Ishikawa (cell line): Measurements from ENCODE around the gene MBNL1.

Source experiments
- CEBPB ChIP-seq: IDR thresholded peaks from 2 replicates; pipeline ENCODE4 v1.6.1; 2012
- CREB1 ChIP-seq: IDR thresholded peaks from 2 replicates; pipeline ENCODE4 v1.6.1; 2012; ENCODE audit warnings: low read depth
- EGR1 ChIP-seq: IDR thresholded peaks from 2 replicates; pipeline ENCODE4 v1.6.1; 2012
- EP300 ChIP-seq: IDR thresholded peaks from 2 replicates; pipeline ENCODE4 v1.6.1; 2012; ENCODE audit warnings: borderline replicate concordance
- FOXM1 ChIP-seq: IDR thresholded peaks from 2 replicates; pipeline ENCODE4 v1.6.1; 2012; ENCODE audit warnings: low read depth, borderline replicate concordance
- NFIC ChIP-seq: IDR thresholded peaks from 2 replicates; pipeline ENCODE4 v1.6.1; 2012
- RAD21 ChIP-seq: IDR thresholded peaks from 2 replicates; pipeline ENCODE4 v1.6.1; 2012; ENCODE audit warnings: low read depth
- TAF1 ChIP-seq: IDR thresholded peaks from 2 replicates; pipeline ENCODE4 v1.6.1; 2012; ENCODE audit warnings: low read depth, mild to moderate bottlenecking
- TCF12 ChIP-seq: IDR thresholded peaks from 2 replicates; pipeline ENCODE4 v1.6.1; 2012; ENCODE audit warnings: low read depth
- TEAD4 ChIP-seq: IDR thresholded peaks from 2 replicates; pipeline ENCODE4 v1.6.1; 2012
- YY1 ChIP-seq: IDR thresholded peaks from 2 replicates; pipeline ENCODE4 v1.6.1; 2012; ENCODE audit warnings: low read depth
- ZBTB7A ChIP-seq: IDR thresholded peaks from 2 replicates; pipeline ENCODE4 v1.6.1; 2012; ENCODE audit warnings: low read depth
- TF ChIP-seq, protein P1 (sequence below): IDR thresholded peaks from 2 replicates; pipeline ENCODE4 v1.6.1; 2012; ENCODE audit warnings: low read depth, mild to moderate bottlenecking
- TF ChIP-seq, protein P2 (sequence below): IDR thresholded peaks from 2 replicates; pipeline ENCODE4 v1.6.1; 2012
- TF ChIP-seq, protein P3 (sequence below): IDR thresholded peaks from 2 replicates; pipeline ENCODE4 v1.6.1; 2012

MBNL1 gene

DNA sequence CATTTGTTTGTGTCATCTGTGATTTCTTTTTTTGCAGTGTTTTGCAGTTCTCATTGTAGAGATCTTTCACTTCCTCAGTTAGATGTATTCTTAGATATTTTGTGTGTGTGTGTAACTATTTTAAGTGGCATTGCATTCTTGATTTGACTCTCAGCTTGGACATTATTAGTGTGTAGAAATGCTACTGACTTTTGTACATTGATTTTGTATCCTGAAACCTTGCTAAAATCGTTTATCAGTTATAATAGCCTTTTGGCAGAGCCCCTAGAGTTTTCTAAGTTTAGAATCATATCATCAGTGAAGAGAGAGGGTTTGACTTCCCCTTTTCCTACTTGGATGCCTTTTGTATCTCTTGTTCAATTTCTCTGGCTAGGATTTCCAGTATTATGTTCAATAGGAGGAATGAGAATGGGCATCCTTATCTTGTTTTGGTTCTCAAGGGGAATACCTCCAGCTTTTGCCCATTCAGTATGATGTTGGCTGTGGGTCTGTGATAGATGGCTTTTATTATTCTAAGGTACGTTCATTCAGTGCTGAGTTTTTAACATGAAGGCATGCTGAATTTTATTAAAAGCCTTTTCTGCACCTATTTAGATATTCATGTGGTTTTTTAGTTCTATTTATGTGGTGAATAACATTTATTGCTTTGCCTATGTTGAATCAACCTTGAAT is 211.7 kb downstream of the MBNL1 start:
- TF ChIP-seq, protein P1, sequence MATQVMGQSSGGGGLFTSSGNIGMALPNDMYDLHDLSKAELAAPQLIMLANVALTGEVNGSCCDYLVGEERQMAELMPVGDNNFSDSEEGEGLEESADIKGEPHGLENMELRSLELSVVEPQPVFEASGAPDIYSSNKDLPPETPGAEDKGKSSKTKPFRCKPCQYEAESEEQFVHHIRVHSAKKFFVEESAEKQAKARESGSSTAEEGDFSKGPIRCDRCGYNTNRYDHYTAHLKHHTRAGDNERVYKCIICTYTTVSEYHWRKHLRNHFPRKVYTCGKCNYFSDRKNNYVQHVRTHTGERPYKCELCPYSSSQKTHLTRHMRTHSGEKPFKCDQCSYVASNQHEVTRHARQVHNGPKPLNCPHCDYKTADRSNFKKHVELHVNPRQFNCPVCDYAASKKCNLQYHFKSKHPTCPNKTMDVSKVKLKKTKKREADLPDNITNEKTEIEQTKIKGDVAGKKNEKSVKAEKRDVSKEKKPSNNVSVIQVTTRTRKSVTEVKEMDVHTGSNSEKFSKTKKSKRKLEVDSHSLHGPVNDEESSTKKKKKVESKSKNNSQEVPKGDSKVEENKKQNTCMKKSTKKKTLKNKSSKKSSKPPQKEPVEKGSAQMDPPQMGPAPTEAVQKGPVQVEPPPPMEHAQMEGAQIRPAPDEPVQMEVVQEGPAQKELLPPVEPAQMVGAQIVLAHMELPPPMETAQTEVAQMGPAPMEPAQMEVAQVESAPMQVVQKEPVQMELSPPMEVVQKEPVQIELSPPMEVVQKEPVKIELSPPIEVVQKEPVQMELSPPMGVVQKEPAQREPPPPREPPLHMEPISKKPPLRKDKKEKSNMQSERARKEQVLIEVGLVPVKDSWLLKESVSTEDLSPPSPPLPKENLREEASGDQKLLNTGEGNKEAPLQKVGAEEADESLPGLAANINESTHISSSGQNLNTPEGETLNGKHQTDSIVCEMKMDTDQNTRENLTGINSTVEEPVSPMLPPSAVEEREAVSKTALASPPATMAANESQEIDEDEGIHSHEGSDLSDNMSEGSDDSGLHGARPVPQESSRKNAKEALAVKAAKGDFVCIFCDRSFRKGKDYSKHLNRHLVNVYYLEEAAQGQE, result no peak
- TF ChIP-seq FOXM1, result no peak
- TF ChIP-seq, protein P2, sequence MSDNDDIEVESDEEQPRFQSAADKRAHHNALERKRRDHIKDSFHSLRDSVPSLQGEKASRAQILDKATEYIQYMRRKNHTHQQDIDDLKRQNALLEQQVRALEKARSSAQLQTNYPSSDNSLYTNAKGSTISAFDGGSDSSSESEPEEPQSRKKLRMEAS, result no peak
- no peak for TF ChIP-seq CEBPB
- no peak for TF ChIP-seq TEAD4

DNA sequence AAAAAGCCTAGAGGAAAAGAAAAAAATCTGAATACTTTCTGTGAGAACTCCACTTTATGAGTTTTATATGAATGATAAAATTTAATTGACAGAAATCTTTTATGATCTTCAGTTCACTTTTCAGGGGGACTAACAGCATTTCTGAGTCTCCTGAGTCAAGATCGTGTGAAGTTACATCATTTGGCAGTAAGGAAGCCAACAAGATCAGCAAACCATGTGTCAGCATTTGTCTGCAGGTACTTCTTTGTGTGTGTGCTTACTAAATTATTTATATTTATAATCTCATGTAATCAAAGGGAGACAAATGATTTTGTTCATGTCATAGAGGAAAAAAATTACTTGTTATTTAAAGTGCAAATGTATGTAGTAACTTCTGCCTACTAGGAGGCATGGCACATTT is 217.6 kb downstream of the MBNL1 start:
- TF ChIP-seq ZBTB7A, result no peak
- TF ChIP-seq, protein P2, result no peak
- no peak for TF ChIP-seq TCF12
- TF ChIP-seq TAF1, result no peak

DNA sequence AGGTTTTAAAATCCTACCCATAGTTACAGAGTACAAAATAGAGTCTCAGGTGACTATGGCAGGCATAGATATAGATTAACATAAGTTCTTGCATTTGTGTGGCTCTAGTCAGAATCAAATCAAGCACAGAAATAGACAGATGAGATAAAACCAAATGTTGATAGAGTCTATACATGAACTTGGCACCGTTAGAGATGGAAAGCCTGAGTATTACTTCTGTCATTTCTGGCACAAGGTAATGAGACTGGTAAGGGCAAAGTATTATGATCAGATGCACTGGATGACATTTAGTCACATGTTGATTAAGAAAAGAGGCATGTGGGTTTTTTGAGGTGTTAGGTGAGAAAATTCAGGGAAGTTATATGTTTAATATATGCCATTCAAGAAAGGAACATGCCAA is 219.7 kb downstream of the MBNL1 start:
- TF ChIP-seq NFIC, result no peak
- no peak for TF ChIP-seq CREB1
- no peak for TF ChIP-seq TEAD4
- TF ChIP-seq TCF12, result no peak
- no peak for TF ChIP-seq RAD21
- no peak for TF ChIP-seq TAF1
- TF ChIP-seq EGR1, result no peak
- TF ChIP-seq, protein P1, result no peak
- TF ChIP-seq, protein P3, sequence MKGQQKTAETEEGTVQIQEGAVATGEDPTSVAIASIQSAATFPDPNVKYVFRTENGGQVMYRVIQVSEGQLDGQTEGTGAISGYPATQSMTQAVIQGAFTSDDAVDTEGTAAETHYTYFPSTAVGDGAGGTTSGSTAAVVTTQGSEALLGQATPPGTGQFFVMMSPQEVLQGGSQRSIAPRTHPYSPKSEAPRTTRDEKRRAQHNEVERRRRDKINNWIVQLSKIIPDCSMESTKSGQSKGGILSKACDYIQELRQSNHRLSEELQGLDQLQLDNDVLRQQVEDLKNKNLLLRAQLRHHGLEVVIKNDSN, result no peak
- no peak for TF ChIP-seq ZBTB7A
- no peak for TF ChIP-seq EP300
- no peak for TF ChIP-seq FOXM1
- TF ChIP-seq, protein P2, result no peak
- no peak for TF ChIP-seq YY1
- TF ChIP-seq CEBPB, result no peak

DNA sequence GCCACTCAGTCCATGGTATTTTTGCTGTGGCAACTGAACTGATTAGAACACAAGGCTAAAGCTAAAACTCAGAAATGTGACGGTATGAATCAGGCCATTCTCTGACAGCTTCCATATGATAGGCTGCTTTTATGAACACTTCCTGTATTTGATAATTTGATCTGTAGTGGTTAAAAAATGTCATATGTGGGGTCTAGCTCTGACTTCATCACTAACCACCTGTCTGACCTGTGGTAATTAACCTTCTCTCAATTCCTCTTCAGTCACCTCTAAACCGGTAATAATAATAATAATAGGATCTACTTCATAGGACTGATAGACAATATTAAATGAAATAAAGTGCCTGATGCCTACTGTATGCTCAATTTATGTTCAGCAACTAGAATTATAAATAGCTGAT is 223.2 kb downstream of the MBNL1 start:
- no peak for TF ChIP-seq EGR1
- TF ChIP-seq TEAD4, result no peak
- TF ChIP-seq EP300, result no peak
- no peak for TF ChIP-seq TAF1

DNA sequence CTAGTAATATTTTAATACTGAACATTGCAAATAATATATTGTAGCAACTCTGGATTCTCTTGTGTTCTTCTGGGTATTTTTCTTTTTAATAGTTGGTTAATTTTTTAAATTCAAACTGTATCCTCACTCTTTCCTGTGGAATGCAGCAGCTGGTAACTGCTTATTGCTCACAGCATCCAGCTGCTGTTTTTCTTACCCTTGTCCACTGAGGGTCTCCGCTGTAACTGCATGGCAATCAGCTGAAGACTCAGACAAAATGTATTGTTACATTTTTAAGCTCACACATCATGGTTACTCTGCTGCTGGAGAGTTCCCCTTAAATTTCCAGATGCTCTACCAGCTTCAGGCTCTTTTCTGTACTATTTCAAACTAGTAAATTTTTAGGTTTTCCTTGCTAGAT is 227.6 kb downstream of the MBNL1 start:
- no peak for TF ChIP-seq NFIC
- TF ChIP-seq ZBTB7A, result no peak
- TF ChIP-seq EP300, result no peak
- no peak for TF ChIP-seq EGR1
- TF ChIP-seq CREB1, result no peak
- TF ChIP-seq TAF1, result no peak
- TF ChIP-seq TEAD4, result no peak
- TF ChIP-seq, protein P2, result no peak
- TF ChIP-seq RAD21, result no peak
- TF ChIP-seq, protein P3, result no peak
- no peak for TF ChIP-seq YY1

DNA sequence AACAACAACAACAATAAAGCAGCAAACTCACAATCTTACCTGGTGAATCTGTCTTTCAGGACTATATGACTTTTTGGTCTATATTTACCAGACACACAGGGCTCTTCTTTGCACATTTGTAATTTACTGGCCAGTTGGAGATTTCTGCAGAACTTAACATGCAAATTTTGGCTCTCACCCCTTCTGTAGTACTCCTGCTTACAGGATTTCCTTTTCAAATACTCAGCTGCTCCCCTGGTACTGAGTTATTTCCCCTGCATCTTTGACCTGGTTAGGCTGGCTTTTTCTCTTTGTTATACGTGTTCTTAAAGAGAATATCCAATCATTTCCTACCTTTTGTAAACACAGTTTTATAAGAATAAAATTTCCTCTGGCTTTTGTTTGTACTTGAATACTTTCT is 228.0 kb downstream of the MBNL1 start:
- TF ChIP-seq, protein P2, result no peak
- TF ChIP-seq EGR1 (no peak), TEAD4 (no peak), TCF12 (no peak), RAD21 (no peak), EP300 (no peak), YY1 (no peak), FOXM1 (no peak), NFIC (no peak), TAF1 (no peak)
- TF ChIP-seq, protein P3, result no peak
- TF ChIP-seq, protein P1, result no peak
